NK-92 (cell line): ENCODE results near the gene CD160.
"Not testable (repeated sequence)": the region's sequence is repeated elsewhere in the genome, so short reads cannot be mapped to it uniquely, and the experiment has no call there.

Experiments used
- DNase-seq: peaks from one replicate; lab custom pipeline; 2025; ENCODE audit not compliant: unreplicated experiment; lab: John Stamatoyannopoulos, UW

Gene CD160, protein sequence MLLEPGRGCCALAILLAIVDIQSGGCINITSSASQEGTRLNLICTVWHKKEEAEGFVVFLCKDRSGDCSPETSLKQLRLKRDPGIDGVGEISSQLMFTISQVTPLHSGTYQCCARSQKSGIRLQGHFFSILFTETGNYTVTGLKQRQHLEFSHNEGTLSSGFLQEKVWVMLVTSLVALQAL

GRCh38 chr1:145719230-145720079 is at the start of gene CD160:
Gene CD160, plus strand, starts transcription at chr1:145719499. Its CDS starts 8,829 bp downstream, at chr1:145728328.
- DNase-seq, result no peak

- not testable (repeated sequence) for DNase-seq
Measured at GRCh38 chr1:145670995-145671745, 48.1 kb upstream of the CD160 start.

GRCh38 chr1:145673217-145673616 is 46.1 kb upstream of the CD160 start:
- not testable (repeated sequence) for DNase-seq

GRCh38 chr1:145684858-145685257 is 34.4 kb upstream of the CD160 start:
- not testable (repeated sequence) for DNase-seq

DNA sequence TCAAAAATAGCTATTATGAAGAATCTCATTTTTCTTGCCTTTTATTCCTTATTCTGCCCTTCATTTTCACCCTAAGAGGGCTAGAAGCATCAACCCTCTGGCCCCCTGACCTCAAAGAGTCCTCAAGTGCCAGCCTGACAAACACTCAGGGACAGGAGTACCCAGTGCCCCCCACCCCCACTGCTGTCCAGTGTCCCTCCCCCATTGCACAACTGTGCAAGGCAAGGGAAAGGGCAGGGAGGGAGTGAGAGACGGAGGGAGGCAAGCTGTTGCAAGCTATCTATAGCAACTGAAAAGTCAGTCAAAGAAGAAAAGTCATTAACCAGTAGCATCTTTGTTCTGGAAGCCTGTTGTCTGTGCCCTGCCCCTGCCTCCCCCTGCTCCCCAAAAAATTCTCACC is 33.2 kb upstream of the CD160 start:
- not testable (repeated sequence) for DNase-seq

- no peak for DNase-seq
Measured at GRCh38 chr1:145688328-145688727, 31.0 kb upstream of the CD160 start.

DNA sequence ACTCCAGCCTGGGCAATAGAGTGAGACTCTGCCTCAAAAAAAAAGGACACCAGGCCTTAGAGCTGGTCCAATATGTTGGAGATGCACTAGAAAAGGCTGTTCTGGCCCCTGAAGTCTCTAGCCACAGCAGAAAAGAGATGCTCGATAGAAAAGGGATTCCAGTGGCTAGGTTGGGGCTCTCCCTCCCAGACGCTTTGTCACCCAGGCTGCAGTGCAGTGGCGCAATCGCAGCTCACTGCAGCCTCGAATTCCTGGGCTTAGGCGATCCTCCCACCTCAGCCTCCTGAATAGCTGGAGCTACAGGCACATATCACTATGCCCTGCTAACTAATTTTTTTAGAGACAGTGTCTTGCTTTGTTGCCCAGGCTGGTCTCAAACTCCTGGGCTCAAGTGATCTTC is 30.4 kb upstream of the CD160 start:
- DNase-seq, result no peak

DNA sequence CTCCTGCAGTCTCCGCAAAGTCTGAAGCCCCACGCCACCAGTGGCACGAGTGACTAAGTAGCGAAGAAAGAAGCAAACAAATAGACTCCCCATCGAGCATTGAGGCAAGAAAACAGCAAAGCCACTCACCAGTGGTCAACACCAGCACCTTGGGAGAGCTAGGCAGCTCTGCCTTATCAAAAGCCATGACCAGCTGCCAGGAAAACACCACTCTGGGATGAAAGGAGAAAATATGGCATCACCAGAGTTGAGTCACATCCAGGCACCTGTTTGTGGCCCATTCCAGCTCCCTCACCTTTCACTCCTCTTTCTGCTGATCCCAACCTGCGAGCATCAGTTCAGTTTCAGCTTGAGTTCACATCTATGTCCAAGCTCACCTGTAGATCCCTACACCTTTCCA is 29.4 kb upstream of the CD160 start:
- DNase-seq, result no peak

DNA sequence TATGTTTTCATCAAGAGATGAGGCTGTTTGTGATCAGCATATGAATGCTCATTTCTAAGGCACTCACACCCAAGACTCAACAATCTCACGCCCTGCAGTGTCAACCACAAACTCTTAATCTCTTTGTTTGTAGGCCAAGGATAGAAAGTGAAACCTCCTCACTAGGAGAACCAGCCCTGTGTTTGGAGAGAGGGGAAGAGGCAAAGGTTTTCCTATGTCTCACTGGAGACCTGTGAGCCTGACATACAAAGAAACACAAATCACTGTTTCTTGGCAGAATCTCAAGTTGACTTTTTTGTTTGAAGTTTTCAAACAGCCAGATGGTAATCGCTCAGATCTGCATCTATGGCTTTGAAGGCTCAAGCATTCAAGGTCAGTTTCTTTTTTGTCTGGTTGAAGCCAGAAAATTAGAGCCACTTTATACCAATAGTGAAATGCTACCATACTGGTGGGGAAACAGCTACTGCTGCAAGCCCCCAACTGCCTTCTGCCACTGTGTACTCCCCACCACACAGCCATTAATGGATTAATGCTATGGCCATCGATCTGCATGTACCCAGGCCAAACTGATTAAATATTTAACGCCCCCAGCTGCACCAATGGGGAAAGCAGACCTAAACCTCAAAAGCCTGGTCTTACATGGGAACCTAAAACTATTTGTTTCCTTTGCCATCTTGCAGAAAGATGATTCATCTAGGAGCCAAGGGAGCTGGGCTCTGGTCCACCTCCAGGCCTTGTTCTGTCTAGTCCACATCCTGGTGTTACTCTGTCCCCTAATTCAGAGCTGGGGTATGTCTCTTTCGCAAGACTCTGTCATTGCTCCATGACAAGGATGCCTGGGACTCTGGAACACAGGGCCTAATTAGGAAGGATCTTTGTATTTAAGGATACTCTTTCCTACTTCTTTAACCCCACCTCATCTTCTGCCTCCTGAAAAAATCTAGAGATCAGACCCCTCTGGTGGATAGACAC is 28.4 kb upstream of the CD160 start:
- DNase-seq, result no peak

DNA sequence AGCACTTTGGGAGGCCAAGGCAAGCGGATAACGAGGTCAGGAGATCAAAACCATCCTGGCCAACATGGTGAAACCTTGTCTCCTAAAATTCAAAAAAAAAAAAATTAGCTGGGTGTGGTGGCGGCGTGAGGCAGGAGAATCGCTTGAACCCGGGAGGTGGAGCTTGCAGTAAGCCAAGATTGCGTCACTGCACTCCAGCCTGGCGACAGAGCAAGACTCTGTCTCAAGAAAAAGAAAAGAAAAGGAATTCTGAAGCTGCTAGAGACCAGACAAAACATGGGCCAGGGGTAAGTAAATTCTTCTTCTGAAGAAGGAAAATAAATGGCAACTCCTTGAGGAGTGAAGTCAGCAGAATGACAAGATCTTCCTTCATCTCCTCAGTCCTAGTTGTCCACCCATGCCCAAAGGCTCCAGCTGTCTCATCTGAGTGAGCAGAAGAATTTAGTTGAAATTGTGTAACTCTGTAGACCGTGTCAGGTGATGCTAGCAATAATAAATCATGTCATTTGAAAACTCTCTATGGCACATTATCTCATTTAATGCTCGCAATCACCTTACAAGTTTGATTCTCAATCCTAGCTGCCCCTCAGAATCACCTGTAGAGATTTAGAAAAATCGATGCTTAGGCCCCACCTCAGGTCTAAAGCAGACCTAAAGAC is 26.4 kb upstream of the CD160 start:
- DNase-seq, result no peak

GRCh38 chr1:145695821-145696629 is 23.3 kb upstream of the CD160 start:
- no peak for DNase-seq

DNA sequence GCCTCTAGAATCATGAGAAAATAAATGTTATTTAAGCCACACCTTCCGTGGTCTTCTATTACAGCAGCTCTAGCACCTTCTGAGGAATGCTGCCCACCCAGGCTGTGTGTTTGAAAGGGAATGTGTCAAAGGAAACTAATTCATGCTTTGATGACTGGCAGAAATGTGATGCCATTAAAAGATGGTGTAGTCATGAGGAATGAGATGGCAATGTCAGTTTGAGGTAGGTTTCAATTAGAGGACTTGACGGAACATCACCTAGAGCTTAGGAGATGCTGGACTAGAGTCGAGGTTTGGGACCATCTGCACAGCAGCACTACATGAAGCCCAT is 22.7 kb upstream of the CD160 start:
- DNase-seq, result no peak

DNA sequence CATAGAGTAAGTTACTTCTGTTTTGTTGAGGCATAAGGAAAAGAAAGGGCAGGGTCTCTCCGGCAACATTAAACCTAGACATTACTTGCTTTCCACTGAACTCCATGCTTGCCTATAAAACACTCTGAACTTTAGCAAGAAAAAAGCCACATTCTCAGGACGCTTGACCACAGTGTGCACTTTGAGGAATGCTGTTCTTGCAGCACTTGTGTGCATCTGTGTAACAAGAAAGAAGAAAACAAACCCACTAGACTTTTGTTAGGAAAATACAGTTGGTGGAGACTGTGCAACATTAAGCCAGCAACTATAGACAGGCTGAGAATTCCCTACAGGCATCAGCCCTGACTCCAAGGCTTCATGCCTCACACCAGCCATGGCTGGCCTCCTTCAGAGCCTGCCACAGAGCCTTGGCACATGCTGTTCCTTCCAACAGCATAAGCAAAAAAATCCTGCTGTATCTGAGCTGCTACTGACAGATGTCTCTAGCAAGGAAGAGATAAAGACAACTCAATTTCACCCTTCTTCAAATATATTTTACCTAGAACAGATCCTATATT is 17.9 kb upstream of the CD160 start:
- no peak for DNase-seq

GRCh38 chr1:145702052-145702451 is 17.2 kb upstream of the CD160 start:
- no peak for DNase-seq

GRCh38 chr1:145702826-145703225 is 16.5 kb upstream of the CD160 start:
- no peak for DNase-seq

DNA sequence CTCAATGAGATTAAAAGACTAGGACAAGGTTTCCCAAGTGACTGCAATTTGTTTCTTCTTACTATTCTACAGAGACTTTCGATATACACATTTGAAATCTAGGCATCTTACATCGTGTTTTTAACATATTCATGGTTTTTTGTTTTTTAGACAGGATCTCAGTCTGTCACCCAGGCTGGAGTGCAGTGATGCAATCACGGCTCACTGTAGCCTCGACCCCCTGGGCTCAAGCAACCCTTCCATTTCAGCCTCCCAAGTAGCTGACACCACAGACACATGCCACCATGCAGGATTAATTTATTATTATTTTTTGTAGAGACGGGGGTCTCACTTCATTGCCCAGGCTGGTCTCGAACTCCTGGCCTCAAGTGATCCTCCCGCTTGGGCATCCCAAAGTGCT is 13.7 kb upstream of the CD160 start:
- DNase-seq, result no peak

- no peak for DNase-seq
Measured at GRCh38 chr1:145706086-145706664, 13.1 kb upstream of the CD160 start.

- DNase-seq, result no peak
Measured at GRCh38 chr1:145707183-145707867, 12.0 kb upstream of the CD160 start, which contains the start of gene PDZK1. Gene PDZK1, minus strand, starts transcription at chr1:145707368. Its CDS starts 19,347 bp downstream, at chr1:145688021.
